GM21447 (cell line): ENCODE results near the gene PPP1R9A.
"Not testable (repeated sequence)": the region's sequence is repeated elsewhere in the genome, so short reads cannot be mapped to it uniquely, and the experiment has no call there.

Experiments
- ATAC-seq: cut with Tn5 transposase; IDR thresholded peaks from one replicate; pipeline ENCODE4 v1.9.1; 2021; ENCODE audit not compliant: unreplicated experiment

Gene PPP1R9A

GRCh38 chr7:94972296-94972695 lies 64.9 kb downstream of the PPP1R9A start:
- no peak for ATAC-seq

GRCh38 chr7:94973844-94974243 lies 66.5 kb downstream of the PPP1R9A start:
- ATAC-seq, result no peak

GRCh38 chr7:94974423-94974822 lies 67.0 kb downstream of the PPP1R9A start:
- ATAC-seq, result no peak

- no peak for ATAC-seq
Observed at GRCh38 chr7:94975336-94975735, 67.9 kb downstream of the PPP1R9A start.

- no peak for ATAC-seq
Observed at GRCh38 chr7:94980418-94981142, 73.2 kb downstream of the PPP1R9A start.

GRCh38 chr7:94995921-94996320 lies 88.5 kb downstream of the PPP1R9A start:
- ATAC-seq, result no peak

GRCh38 chr7:94996369-94996768 lies 89.0 kb downstream of the PPP1R9A start:
- no peak for ATAC-seq

- ATAC-seq, result no peak
Observed at GRCh38 chr7:94997547-94997946, 90.2 kb downstream of the PPP1R9A start.

GRCh38 chr7:94998266-94999068 lies 91.1 kb downstream of the PPP1R9A start:
- no peak for ATAC-seq

- no peak for ATAC-seq
Observed at GRCh38 chr7:94999069-94999351, 91.6 kb downstream of the PPP1R9A start.

GRCh38 chr7:94999601-95000000 lies 92.2 kb downstream of the PPP1R9A start:
- not testable (repeated sequence) for ATAC-seq

GRCh38 chr7:95001258-95001657 lies 93.9 kb downstream of the PPP1R9A start:
- ATAC-seq, result no peak

- ATAC-seq, result no peak
Observed at GRCh38 chr7:95001815-95002561, 94.6 kb downstream of the PPP1R9A start.

- ATAC-seq, result no peak
Observed at GRCh38 chr7:95002775-95003174, 95.4 kb downstream of the PPP1R9A start.

GRCh38 chr7:95004618-95005247 lies 97.3 kb downstream of the PPP1R9A start:
- ATAC-seq, result no peak

GRCh38 chr7:95006010-95006409 lies 98.6 kb downstream of the PPP1R9A start:
- no peak for ATAC-seq

- not testable (repeated sequence) for ATAC-seq
Observed at GRCh38 chr7:95008773-95009172, 101.4 kb downstream of the PPP1R9A start.

- ATAC-seq, result no peak
Observed at GRCh38 chr7:95011146-95011928, 103.9 kb downstream of the PPP1R9A start.

- no peak for ATAC-seq
Observed at GRCh38 chr7:95011995-95012394, 104.6 kb downstream of the PPP1R9A start.

- ATAC-seq, result no peak
Observed at GRCh38 chr7:95018021-95018420, 110.6 kb downstream of the PPP1R9A start.

- no peak for ATAC-seq
Observed at GRCh38 chr7:95026018-95026417, 118.6 kb downstream of the PPP1R9A start.
